IMR-90 (cell line): Measurements from ENCODE around the gene CFAP97. TPM values are rescaled to one million over a fixed set of nuclear protein-coding genes. Genes with fewer than 3 reads are reported as not detected.

Experiments used
- ATAC-seq: fragments of 200-7000 bp; cut with Tn5 transposase; 2 replicates; pipeline ENCODE4 v1.9.1; 2020; ENCODE audit warnings: low read depth, mild to moderate bottlenecking, moderate library complexity
- BruUV-seq: library from RNA; stranded (reverse); fragments of 400-500 nt; replicated peaks from 2 replicates; lab custom pipeline; 2021; lab: Mats Ljungman, UMichigan
- CTCF ChIA-PET: fragments of 300-600 bp; formaldehyde crosslinking; extraction: SDS; loops from one replicate; lab custom pipeline; 2021; ENCODE audit warnings: antibody characterized with exemption; lab: Yijun Ruan, JAX
- POLR2A ChIA-PET: fragments of 300-600 bp; sonication (Branson Sonifier 250); formaldehyde crosslinking; loops from one replicate; lab custom pipeline; 2022; ENCODE audit warnings: antibody characterized with exemption; ENCODE audit not compliant: unreplicated experiment; lab: Charles Lee
- DNase-seq: peaks from one replicate; pipeline ENCODE4 v3.0.0; 2013
- H2AFZ ChIP-seq: replicated peaks from 2 replicates; pipeline ENCODE3; 2013; ENCODE audit warnings: low read length, mild to moderate bottlenecking; ENCODE audit not compliant: poor library complexity
- H2AK5ac ChIP-seq: 2 replicates; pipeline ENCODE4 v1.6.1; 2013; ENCODE audit warnings: low read depth, low read length, inconsistent platforms
- H2AK9ac ChIP-seq: replicated peaks from 2 replicates; pipeline ENCODE3; 2013; ENCODE audit warnings: mild to moderate bottlenecking, low read depth, low read length, moderate library complexity; ENCODE audit not compliant: poor library complexity
- H2BK120ac ChIP-seq: 2 replicates; pipeline ENCODE4 v1.6.1; 2013; ENCODE audit warnings: low read depth, low read length, inconsistent platforms
- H2BK15ac ChIP-seq: 3 replicates; pipeline ENCODE4 v1.6.1; 2013; ENCODE audit warnings: low read depth, low read length, inconsistent platforms
- H2BK20ac ChIP-seq: 2 replicates; pipeline ENCODE4 v1.6.1; 2013; ENCODE audit warnings: low read depth, mild to moderate bottlenecking, inconsistent platforms, low read length, moderate library complexity
- H2BK5ac ChIP-seq: 2 replicates; pipeline ENCODE4 v1.6.1; 2013; ENCODE audit warnings: mild to moderate bottlenecking, low read depth, low read length, inconsistent platforms; ENCODE audit not compliant: poor library complexity, severe bottlenecking
- H3K14ac ChIP-seq: replicated peaks from 2 replicates; pipeline ENCODE4 v1.6.1; 2013; ENCODE audit warnings: low read depth, low read length, inconsistent platforms
- H3K18ac ChIP-seq: 2 replicates; pipeline ENCODE4 v1.6.1; 2013; ENCODE audit warnings: low read depth, low read length, control low read depth
- H3K23ac ChIP-seq: 2 replicates; pipeline ENCODE4 v1.6.1; 2013; ENCODE audit warnings: low read depth, low read length, inconsistent platforms
- H3K27ac ChIP-seq: 2 replicates; pipeline ENCODE4 v1.5.1; 2013; ENCODE audit warnings: mild to moderate bottlenecking, control low read depth, low read length; ENCODE audit not compliant: insufficient read depth
- H3K27me3 ChIP-seq: 2 replicates; pipeline ENCODE4 v1.6.1; 2013; ENCODE audit warnings: low read length; ENCODE audit not compliant: control insufficient read depth, insufficient read depth
- H3K36me3 ChIP-seq: 2 replicates; pipeline ENCODE4 v1.6.1; 2013; ENCODE audit warnings: low read length, mixed read lengths; ENCODE audit not compliant: control insufficient read depth, insufficient read depth
- H3K4ac ChIP-seq: 2 replicates; pipeline ENCODE4 v1.6.1; 2013; ENCODE audit warnings: low read depth, low read length, inconsistent platforms
- H3K4me1 ChIP-seq: 2 replicates; pipeline ENCODE4 v1.6.1; 2013; ENCODE audit warnings: low read length, mixed read lengths; ENCODE audit not compliant: control insufficient read depth, insufficient read depth
- H3K4me2 ChIP-seq: 2 replicates; pipeline ENCODE4 v1.6.1; 2013; ENCODE audit warnings: low read depth, mild to moderate bottlenecking, control low read depth, low read length, moderate library complexity
- H3K4me3 ChIP-seq: 2 replicates; pipeline ENCODE4 v1.5.1; 2013; ENCODE audit warnings: low read depth, mild to moderate bottlenecking, control low read depth, low read length, moderate library complexity; ENCODE audit not compliant: insufficient read depth
- H3K56ac ChIP-seq: 2 replicates; pipeline ENCODE4 v1.6.1; 2013; ENCODE audit warnings: low read length, inconsistent platforms; ENCODE audit not compliant: insufficient read depth; ENCODE audit errors: extremely low read depth
- H3K79me1 ChIP-seq, 2 experiments: 2 replicates each; pipeline ENCODE4 v1.6.1; 2013; ENCODE audit warnings: low read length in 2 of 2, inconsistent platforms in 1 of 2, low read depth in 1 of 2
- H3K9ac ChIP-seq: 2 replicates; pipeline ENCODE4 v1.6.1; 2013; ENCODE audit warnings: low read depth, low read length, control low read depth
- H3K9me1 ChIP-seq: 2 replicates; pipeline ENCODE4 v1.6.1; 2013; ENCODE audit warnings: low read length, inconsistent platforms; ENCODE audit not compliant: insufficient read depth
- H3K9me3 ChIP-seq: 2 replicates; pipeline ENCODE4 v1.6.1; 2013; ENCODE audit warnings: low read length; ENCODE audit not compliant: control insufficient read depth, insufficient read depth
- H4K20me1 ChIP-seq: 2 replicates; pipeline ENCODE4 v1.6.1; 2013; ENCODE audit warnings: low read length, inconsistent platforms; ENCODE audit not compliant: insufficient read depth
- H4K5ac ChIP-seq: 2 replicates; pipeline ENCODE4 v1.6.1; 2013; ENCODE audit warnings: mild to moderate bottlenecking, low read depth, low read length, control low read depth
- H4K8ac ChIP-seq, 2 experiments: 2 replicates each; pipeline ENCODE4 v1.6.1; 2013; ENCODE audit warnings: low read depth in 2 of 2, low read length in 2 of 2, control low read depth in 1 of 2, inconsistent platforms in 1 of 2
- H4K91ac ChIP-seq: 2 replicates; pipeline ENCODE4 v1.6.1; 2013; ENCODE audit warnings: low read depth, low read length, inconsistent platforms; ENCODE audit not compliant: insufficient read depth
- BHLHE40 ChIP-seq: fragments of 150-350 bp; IDR thresholded peaks from 2 replicates; pipeline ENCODE4 v1.6.1; 2016; ENCODE audit warnings: mild to moderate bottlenecking, low read depth, low read length
- CEBPB ChIP-seq: IDR thresholded peaks from 2 replicates; pipeline ENCODE4 v1.6.1; 2012; ENCODE audit warnings: low read depth, low read length, improper control_type of control experiment
- CHD1 ChIP-seq: IDR thresholded peaks from 2 replicates; pipeline ENCODE4 v1.6.1; 2012; ENCODE audit warnings: low read depth, low read length, improper control_type of control experiment
- CTCF ChIP-seq: conservative IDR thresholded peaks from 2 replicates; pipeline ENCODE4 v1.5.1; 2012; ENCODE audit warnings: mild to moderate bottlenecking, low read depth, low read length, improper control_type of control experiment
- ELK1 ChIP-seq: fragments of 150-350 bp; IDR thresholded peaks from 2 replicates; pipeline ENCODE4 v1.6.1; 2016; ENCODE audit warnings: low read depth, mild to moderate bottlenecking, low read length, moderate library complexity, borderline replicate concordance
- FOS ChIP-seq: fragments of 150-350 bp; IDR thresholded peaks from 2 replicates; pipeline ENCODE4 v1.6.1; 2016; ENCODE audit warnings: low read depth, low read length
- MAFK ChIP-seq: IDR thresholded peaks from 2 replicates; pipeline ENCODE4 v1.6.1; 2012; ENCODE audit warnings: low read depth, low read length, improper control_type of control experiment
- MAZ ChIP-seq: IDR thresholded peaks from 2 replicates; pipeline ENCODE4 v1.6.1; 2012; ENCODE audit warnings: low read depth, mild to moderate bottlenecking, low read length, improper control_type of control experiment, moderate library complexity, borderline replicate concordance
- MXI1 ChIP-seq: IDR thresholded peaks from 2 replicates; pipeline ENCODE4 v1.6.1; 2012; ENCODE audit warnings: low read depth, mild to moderate bottlenecking, low read length, moderate library complexity, borderline replicate concordance
- NFE2L2 ChIP-seq: fragments of 150-350 bp; IDR thresholded peaks from 2 replicates; pipeline ENCODE4 v1.6.1; 2016; ENCODE audit warnings: low read depth, mild to moderate bottlenecking, low read length
- POLR2A ChIP-seq: IDR thresholded peaks from 2 replicates; pipeline ENCODE4 v1.6.1; 2012; ENCODE audit warnings: mild to moderate bottlenecking, low read depth, low read length
- RAD21 ChIP-seq: IDR thresholded peaks from 2 replicates; pipeline ENCODE4 v1.6.1; 2012; ENCODE audit warnings: low read length, improper control_type of control experiment
- RCOR1 ChIP-seq: IDR thresholded peaks from 2 replicates; pipeline ENCODE4 v1.6.1; 2012; ENCODE audit warnings: mild to moderate bottlenecking, low read length, improper control_type of control experiment; ENCODE audit not compliant: insufficient replicate concordance
- RFX5 ChIP-seq: IDR thresholded peaks from 2 replicates; pipeline ENCODE4 v1.8.0; 2012; ENCODE audit warnings: low read depth, mild to moderate bottlenecking, low read length, moderate library complexity
- SMC3 ChIP-seq: fragments of 150-350 bp; IDR thresholded peaks from 2 replicates; pipeline ENCODE4 v1.6.1; 2016; ENCODE audit warnings: low read depth, mild to moderate bottlenecking, antibody characterized with exemption, low read length, moderate library complexity
- USF2 ChIP-seq: fragments of 150-350 bp; IDR thresholded peaks from 2 replicates; pipeline ENCODE4 v1.6.1; 2017; ENCODE audit warnings: mild to moderate bottlenecking, antibody characterized with exemption, low read length, low read depth
- WGBS, 2 experiments: methylation state at CpG; one replicate each; pipeline versions ENCODE4 v1.1.5 to v1.1.7; 2013; ENCODE audit warnings: missing lambda C conversion rate in 2 of 2; ENCODE audit not compliant: insufficient read length in 1 of 2; ENCODE audit errors: extremely low coverage in 2 of 2; 5-methylcytosine and 5-hydroxymethylcytosine counted together
- dilution Hi-C: fragments of 300-500 bp; cut with HindIII; formaldehyde crosslinking; loops from one replicate; pipeline ENCODE4 v1.14.3; 2018; ENCODE audit warnings: low sequenced_read_pairs; ENCODE audit not compliant: unreplicated experiment
- in situ Hi-C: fragments of 300-500 bp; cut with MboI; formaldehyde crosslinking; loops from 3 replicates; pipeline ENCODE4 v1.14.3; 2019; ENCODE audit warnings: low sequenced_read_pairs, inconsistent platforms, mixed read lengths
- intact Hi-C: fragments of 100-400 bp; cut with micrococcal nuclease; formaldehyde crosslinking; loops from 2 replicates; pipeline ENCODE4 v1.10.0; 2022
- polyA plus RNA-seq, 3 experiments: library from polyadenylated mRNA; depleted of rRNA; stranded (reverse); fragments of >200 nt; gene quantifications; 2 replicates each; pipeline ENCODE4 v1.2.3, GENCODE V29; 2012; ENCODE audit warnings: low replicate concordance in 1 of 3
- total RNA-seq: library from RNA; depleted of rRNA; stranded (reverse); fragments of >200 nt; gene quantifications from 2 replicates; pipeline ENCODE4 v1.2.3, GENCODE V29; 2012

Gene CFAP97
- total and polyA plus RNA-seq, 2 of the 4 experiments (the other 2 are of a cell fraction), result 14.5 to 16.0 TPM

GRCh38 chr4:185124006-185124405 is 79.8 kb downstream of the CFAP97 start:
- Histone ChIP-seq H3K18ac (no peak overlapping the region), H4K8ac (no peak overlapping the region), H4K20me1 (no peaks in the 10 kb centered on the region), H3K9ac (no peak overlapping the region), H2BK120ac (no peak overlapping the region), H2BK5ac (no peak overlapping the region), H3K27me3 (peaks cover 13% of the 10 kb centered on the region), H3K9me1 (no peaks in the 10 kb centered on the region; the same call in 1 of the 2 replicates), H3K4ac (no peak overlapping the region), H4K5ac (no peak overlapping the region), H3K56ac (no peak overlapping the region), H3K9me3 (no peaks in the 10 kb centered on the region), H3K4me1 (no peaks in the 10 kb centered on the region; the same call in 1 of the 2 replicates), H2AFZ (no peak overlapping the region), H3K23ac (no peak overlapping the region), H3K4me3 (no peak overlapping the region), H3K79me1 (no peaks in the 10 kb centered on the region), H3K36me3 (no peaks in the 10 kb centered on the region), H2BK15ac (no peak overlapping the region), H3K4me2 (no peak overlapping the region), H2BK20ac (no peak overlapping the region), H3K14ac (no peak overlapping the region), H2AK9ac (no peak overlapping the region), H3K27ac (no peak overlapping the region), H4K91ac (no peak overlapping the region), H2AK5ac (no peak overlapping the region)
- TF ChIP-seq POLR2A (no peak), SMC3 (no peak), MAZ (no peak), RFX5 (no peak), MAFK (no peak), MXI1 (no peak), BHLHE40 (no peak), RAD21 (no peak), RCOR1 (no peak), USF2 (no peak), CEBPB (no peak), CHD1 (no peak), NFE2L2 (no peak), CTCF (no peak), FOS (no peak), ELK1 (no peak)
- in situ Hi-C loops (no loop called here), dilution Hi-C loops (no loop called here), intact Hi-C loops (no loop called here)
- no TSS peak for BruUV-seq
- DNase-seq (no peak), ATAC-seq (no peak)
- no CpG with 5 or more reads among the region's 3 CpGs for WGBS, 2 experiments
- ChIA-PET POLR2A (no interaction called here), CTCF (interaction anchor here (0.8 to 2.0 kb wide), 2 partner anchors 10 to 84 kb away, joined by 3 to 4 read pairs; no protein-coding TSS in a partner anchor)
